Nephron progenitor cell (in vitro differentiated cells): Measurements from ENCODE around the gene TSPAN17.

Experiments
- DNase-seq: peaks from one replicate; pipeline ENCODE4 v3.0.0; 2021
- H3K27ac Mint-ChIP-seq: 2 replicates; pipeline ENCODE4 v1.8.0; 2021; ENCODE audit warnings: mild to moderate bottlenecking, moderate library complexity, mixed read lengths
- H3K27me3 Mint-ChIP-seq: 2 replicates; pipeline ENCODE4 v1.8.0; 2021; ENCODE audit warnings: mild to moderate bottlenecking, low read depth, mixed read lengths; ENCODE audit not compliant: poor library complexity
- H3K36me3 Mint-ChIP-seq: 2 replicates; pipeline ENCODE4 v1.8.0; 2021; ENCODE audit warnings: low read depth, mixed read lengths
- H3K4me1 Mint-ChIP-seq: 2 replicates; pipeline ENCODE4 v1.8.0; 2021; ENCODE audit warnings: mixed read lengths
- H3K4me3 Mint-ChIP-seq: 2 replicates; pipeline ENCODE4 v1.8.0; 2021; ENCODE audit warnings: mild to moderate bottlenecking, moderate library complexity, mixed read lengths
- H3K9me3 Mint-ChIP-seq: 2 replicates; pipeline ENCODE4 v1.8.0; 2021; ENCODE audit warnings: mild to moderate bottlenecking, moderate library complexity, mixed read lengths
- CTCF ChIP-seq: fragments of 200-600 bp; sonication (generic); IDR thresholded peaks from 2 replicates; pipeline ENCODE4 v1.5.0; 2021; ENCODE audit warnings: antibody characterized with exemption

TSPAN17 gene

GRCh38 chr5:176664886-176665285, 17.6 kb downstream of the TSPAN17 start:
- Mint-ChIP-seq H3K36me3 (no peaks in the 10 kb centered on the region), H3K4me1 (peaks cover 14% of the 10 kb centered on the region), H3K4me3 (no peak overlapping the region), H3K9me3 (peaks cover 3% of the 10 kb centered on the region), H3K27ac (no peak overlapping the region), H3K27me3 (peaks cover 67% of the 10 kb centered on the region)
- TF ChIP-seq CTCF, result no peak
- DNase-seq, result peak; percentile 46

- Mint-ChIP-seq H3K9me3 (peaks cover 3% of the 10 kb centered on the region), H3K4me1 (peaks cover 14% of the 10 kb centered on the region), H3K4me3 (no peak overlapping the region), H3K27ac (no peak overlapping the region), H3K36me3 (no peaks in the 10 kb centered on the region), H3K27me3 (peaks cover 63% of the 10 kb centered on the region)
- DNase-seq, result no peak
- TF ChIP-seq CTCF, result no peak
Observed at GRCh38 chr5:176665517-176665916, 18.2 kb downstream of the TSPAN17 start.

GRCh38 chr5:176667637-176668036, 20.4 kb downstream of the TSPAN17 start:
- no peak overlapping the region for H3K4me3 Mint-ChIP-seq
- peaks cover 3% of the 10 kb centered on the region for H3K9me3 Mint-ChIP-seq
- H3K27ac Mint-ChIP-seq, result no peak overlapping the region
- peaks cover 63% of the 10 kb centered on the region for H3K27me3 Mint-ChIP-seq
- no peak for TF ChIP-seq CTCF
- no peaks in the 10 kb centered on the region for H3K36me3 Mint-ChIP-seq
- DNase-seq, result no peak
- H3K4me1 Mint-ChIP-seq, result peaks cover 14% of the 10 kb centered on the region

GRCh38 chr5:176670449-176670848, 23.2 kb downstream of the TSPAN17 start:
- H3K4me1 Mint-ChIP-seq, result peaks cover 1% of the 10 kb centered on the region
- H3K36me3 Mint-ChIP-seq, result no peaks in the 10 kb centered on the region
- H3K27ac Mint-ChIP-seq, result no peak overlapping the region
- no peak overlapping the region for H3K4me3 Mint-ChIP-seq
- DNase-seq, result no peak
- no peak for TF ChIP-seq CTCF
- H3K9me3 Mint-ChIP-seq, result peaks cover 3% of the 10 kb centered on the region
- H3K27me3 Mint-ChIP-seq, result peaks cover 51% of the 10 kb centered on the region

GRCh38 chr5:176671399-176671798, 24.1 kb downstream of the TSPAN17 start:
- no peak for TF ChIP-seq CTCF
- H3K4me3 Mint-ChIP-seq, result no peak overlapping the region
- no peaks in the 10 kb centered on the region for H3K36me3 Mint-ChIP-seq
- DNase-seq, result no peak
- H3K27me3 Mint-ChIP-seq, result peaks cover 46% of the 10 kb centered on the region
- H3K9me3 Mint-ChIP-seq, result peaks cover 3% of the 10 kb centered on the region
- H3K4me1 Mint-ChIP-seq, result peaks cover 9% of the 10 kb centered on the region
- H3K27ac Mint-ChIP-seq, result no peak overlapping the region

- no peak for DNase-seq
- peaks cover 43% of the 10 kb centered on the region for H3K27me3 Mint-ChIP-seq
- peaks cover 16% of the 10 kb centered on the region for H3K4me1 Mint-ChIP-seq
- H3K36me3 Mint-ChIP-seq, result no peaks in the 10 kb centered on the region
- H3K4me3 Mint-ChIP-seq, result no peak overlapping the region
- H3K9me3 Mint-ChIP-seq, result no peaks in the 10 kb centered on the region
- no peak overlapping the region for H3K27ac Mint-ChIP-seq
- TF ChIP-seq CTCF, result no peak
Observed at GRCh38 chr5:176671890-176672747, 24.8 kb downstream of the TSPAN17 start.
